HFF-Myc (cell line): ENCODE data around the gene TOPORS.

Source experiments
- DNase-seq: peaks from one replicate; pipeline ENCODE4 v3.0.0-alpha.2; 2011; ENCODE audit warnings: low read depth; ENCODE audit errors: extremely low read depth
- H3K4me3 ChIP-seq: replicated peaks from 2 replicates; pipeline ENCODE4 v1.5.1; 2011; ENCODE audit warnings: low read depth, mild to moderate bottlenecking, control low read depth, low read length
- CTCF ChIP-seq: IDR thresholded peaks from 2 replicates; pipeline ENCODE4 v1.5.1; 2012; ENCODE audit warnings: mild to moderate bottlenecking, low read depth, low read length, control low read depth; ENCODE audit errors: missing control alignments

Gene TOPORS

GRCh38 chr9:32566770-32567169, 14.4 kb upstream of the TOPORS start:
- no peak for TF ChIP-seq CTCF
- no peak for DNase-seq
- H3K4me3 ChIP-seq, result no peak overlapping the region

- no peak for DNase-seq
- no peak for TF ChIP-seq CTCF
- H3K4me3 ChIP-seq, result no peak overlapping the region
These were observed 13.6 kb upstream of the TOPORS start for GRCh38 chr9:32565967-32566366.

GRCh38 chr9:32558408-32558934, 6.1 kb upstream of the TOPORS start:
- DNase-seq, result no peak
- H3K4me3 ChIP-seq, result no peak overlapping the region
- no peak for TF ChIP-seq CTCF

GRCh38 chr9:32554591-32554990, 2.2 kb upstream of the TOPORS start:
- TF ChIP-seq CTCF, result no peak
- no peak overlapping the region for H3K4me3 ChIP-seq
- DNase-seq, result no peak

GRCh38 chr9:32554107-32554506, 1.7 kb upstream of the TOPORS start:
- no peak for DNase-seq
- H3K4me3 ChIP-seq, result no peak overlapping the region
- TF ChIP-seq CTCF, result no peak

- no peak for DNase-seq
- no peak for TF ChIP-seq CTCF
- peak overlapping the region; percentile 79 for H3K4me3 ChIP-seq
These were observed 922 bp downstream of the TOPORS start for GRCh38 chr9:32551276-32552051.
